Naive thymus-derived CD8-positive, alpha-beta T cell (primary cell): Measurements from ENCODE around the gene MAP3K1. TPM values are rescaled to one million over a fixed set of nuclear protein-coding genes. Genes with fewer than 3 reads are reported as not detected.

Source experiments
- ATAC-seq, 2 donors: fragments of 150-1000 bp; cut with Tn5 transposase in 1 of 2; sonication (Bioruptor Pico), chemical (Tn5 transposase) in 1 of 2; 1 replicate in 1 of 2; 2 replicates in 1 of 2; pipeline ENCODE4 v1.10.0; 2021; ENCODE audit warnings: mild to moderate bottlenecking in 2 of 2, moderate library complexity in 2 of 2
- POLR2A ChIA-PET: fragments of 350-600 bp; sonication (Branson Sonifier 250); formaldehyde crosslinking; loops from one replicate; lab custom pipeline; 2021; ENCODE audit warnings: antibody characterized with exemption; lab: Charles Lee
- DNase-seq, 10 donors: peaks; one replicate each; pipeline versions ENCODE4 v3.0.0 to v3.0.0-alpha.2; 2020 to 2022
- H3K27ac Mint-ChIP-seq, 10 donors: one replicate each; pipeline ENCODE4 v1.8.0; 2020 to 2022; ENCODE audit warnings: mild to moderate bottlenecking in 10 of 10, mixed read lengths in 10 of 10, moderate library complexity in 4 of 10, inconsistent platforms in 1 of 10
- H3K27me3 Mint-ChIP-seq, 5 donors: one replicate each; pipeline ENCODE4 v1.8.0; 2021 to 2022; ENCODE audit warnings: mixed read lengths in 5 of 5
- H3K36me3 Mint-ChIP-seq, 3 donors: one replicate each; pipeline ENCODE4 v1.8.0; 2020 to 2022; ENCODE audit warnings: mixed read lengths in 3 of 3, mild to moderate bottlenecking in 2 of 3, inconsistent platforms in 1 of 3
- H3K4me1 Mint-ChIP-seq, 4 donors: one replicate each; pipeline ENCODE4 v1.8.0; 2021 to 2022; ENCODE audit warnings: mixed read lengths in 4 of 4
- H3K4me3 Mint-ChIP-seq, 10 donors: one replicate each; pipeline ENCODE4 v1.8.0; 2020 to 2022; ENCODE audit warnings: mild to moderate bottlenecking in 10 of 10, mixed read lengths in 10 of 10, moderate library complexity in 6 of 10, inconsistent platforms in 1 of 10
- H3K9me3 Mint-ChIP-seq, 9 donors: one replicate each; pipeline ENCODE4 v1.8.0; 2020 to 2022; ENCODE audit warnings: mixed read lengths in 9 of 9, mild to moderate bottlenecking in 3 of 9, inconsistent platforms in 1 of 9, moderate library complexity in 1 of 9
- polyA plus RNA-seq, 3 donors: library from polyadenylated mRNA; unstranded; fragments of 300-500 nt; fragmentation: Illumina TruSeq; gene quantifications; one replicate each; pipeline ENCODE4 v1.2.3, GENCODE V29; 2021
- total RNA-seq, 8 experiments: library from RNA in 2 of 8; stranded (reverse) in 2 of 8; gene quantifications; one replicate each; pipeline ENCODE4 v1.2.3 and lab custom pipeline; 2021 to 2026

MAP3K1 gene
- total and polyA plus RNA-seq, 5 experiments from 2014 or later: 15.3 to 38.0 (median 20.3) TPM

DNA sequence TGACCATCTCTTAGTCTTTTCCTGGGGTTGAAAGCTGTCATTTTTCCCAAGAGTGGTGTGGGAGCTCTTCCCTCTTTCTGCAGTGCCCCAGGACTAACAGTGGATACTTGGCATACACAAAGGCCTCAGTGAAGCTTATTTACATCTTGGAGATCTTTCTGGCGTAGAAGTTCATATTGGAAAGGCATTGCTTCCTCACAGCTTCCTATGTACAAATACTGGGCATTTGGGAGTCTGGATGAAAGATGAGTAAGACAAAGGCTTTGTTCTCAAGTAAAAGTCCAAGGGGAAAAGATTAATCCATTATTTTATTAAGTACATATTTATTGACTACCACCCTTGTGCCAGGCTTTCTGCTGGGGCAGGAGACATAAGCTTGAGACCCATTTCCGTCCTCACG lies 22.0 kb downstream of the MAP3K1 start:
- Mint-ChIP-seq H3K4me1 (peaks cover 39 to 93% (median 79%) of the 10 kb centered on the region in 4 donors), H3K27ac (peak overlapping the region in 9 of 10 donors; percentile 11 to 74 (median 63)), H3K27me3 (no peaks in the 10 kb centered on the region), H3K4me3 (no peak overlapping the region), H3K36me3 (no peaks in the 10 kb centered on the region), H3K9me3 (no peaks in the 10 kb centered on the region)
- ATAC-seq: no peak
- no peak for DNase-seq
- POLR2A ChIA-PET: interaction anchor here (0.5 to 2.3 kb wide), 2 partner anchors 144 to 566 kb away, joined by 4 to 15 read pairs; no protein-coding TSS in a partner anchor

DNA sequence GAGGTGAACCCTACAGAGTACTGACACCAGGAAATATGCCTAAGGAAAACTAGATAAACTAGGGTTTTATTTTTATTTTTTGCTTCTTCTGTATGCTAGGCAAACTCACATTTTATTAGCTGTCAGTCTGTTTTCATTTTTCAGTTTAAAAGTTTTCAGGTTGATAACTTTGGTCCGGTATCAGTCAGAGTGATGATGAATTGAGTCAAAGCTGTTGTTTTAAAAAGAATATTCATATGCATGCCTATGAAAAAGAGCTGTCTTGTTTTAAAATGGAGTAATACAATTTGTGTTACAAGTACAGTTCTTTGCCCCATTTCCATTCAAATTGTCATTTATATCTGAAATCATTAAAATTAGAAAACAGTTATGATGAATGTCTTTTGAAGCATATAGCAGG lies 22.6 kb downstream of the MAP3K1 start:
- Mint-ChIP-seq H3K9me3 (no peaks in the 10 kb centered on the region), H3K36me3 (no peaks in the 10 kb centered on the region), H3K4me1 (peaks cover 41 to 93% (median 81%) of the 10 kb centered on the region in 4 donors), H3K27me3 (no peaks in the 10 kb centered on the region), H3K4me3 (peak overlapping the region in 1 of 10 donors; percentile 38), H3K27ac (peak overlapping the region in 7 of 10 donors; percentile 13 to 74 (median 63))
- no peak for ATAC-seq
- POLR2A ChIA-PET: interaction anchor here (0.5 to 2.3 kb wide), 3 partner anchors 145 to 567 kb away, joined by 3 to 15 read pairs (median 4); no protein-coding TSS in a partner anchor
- no peak for DNase-seq

DNA sequence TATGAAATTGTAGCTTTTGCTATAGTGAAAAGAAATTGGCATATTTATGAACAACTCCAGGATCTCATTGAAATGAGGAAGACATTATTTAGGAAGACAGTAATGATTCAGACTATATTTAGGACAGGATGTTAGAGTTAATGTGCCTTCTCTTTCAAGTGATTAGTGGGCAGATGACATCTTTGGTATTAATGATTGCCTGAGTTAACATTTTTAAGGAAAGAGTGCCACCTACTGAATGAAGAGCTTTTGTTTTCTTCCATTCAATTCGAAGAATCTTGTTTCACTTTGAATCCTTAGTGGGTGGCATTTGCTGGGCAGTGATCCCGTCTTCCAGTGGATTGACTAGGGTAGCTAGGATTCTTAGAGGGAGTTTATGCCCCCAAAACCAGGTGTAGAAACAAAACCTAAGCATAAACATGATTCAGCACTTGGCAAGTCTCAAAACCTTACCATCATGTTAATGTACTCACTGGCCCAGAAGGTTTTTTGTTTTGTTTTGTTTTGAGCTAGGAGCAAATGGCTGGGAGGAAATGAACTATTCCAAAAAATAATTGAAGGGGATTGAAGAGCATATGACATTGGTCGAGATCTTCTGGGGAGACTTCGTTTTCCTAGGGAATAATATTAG lies 23.2 kb downstream of the MAP3K1 start:
- H3K27me3 Mint-ChIP-seq: no peaks in the 10 kb centered on the region
- peak overlapping the region in 6 of 10 donors; percentile 13 to 49 (median 40) for H3K4me3 Mint-ChIP-seq
- no peaks in the 10 kb centered on the region for H3K36me3 Mint-ChIP-seq
- peaks cover 39 to 94% (median 80%) of the 10 kb centered on the region in 4 donors for H3K4me1 Mint-ChIP-seq
- H3K9me3 Mint-ChIP-seq: no peaks in the 10 kb centered on the region
- ATAC-seq (peak; percentile 53 to 70), DNase-seq (peak in 3 of 10 donors; percentile 46 to 52 (median 48))
- POLR2A ChIA-PET: interaction anchor here (1.0 to 2.3 kb wide), 2 partner anchors 249 to 568 kb away, joined by 3 to 15 read pairs; no protein-coding TSS in a partner anchor
- H3K27ac Mint-ChIP-seq: peak overlapping the region; percentile 26 to 82 (median 72)

DNA sequence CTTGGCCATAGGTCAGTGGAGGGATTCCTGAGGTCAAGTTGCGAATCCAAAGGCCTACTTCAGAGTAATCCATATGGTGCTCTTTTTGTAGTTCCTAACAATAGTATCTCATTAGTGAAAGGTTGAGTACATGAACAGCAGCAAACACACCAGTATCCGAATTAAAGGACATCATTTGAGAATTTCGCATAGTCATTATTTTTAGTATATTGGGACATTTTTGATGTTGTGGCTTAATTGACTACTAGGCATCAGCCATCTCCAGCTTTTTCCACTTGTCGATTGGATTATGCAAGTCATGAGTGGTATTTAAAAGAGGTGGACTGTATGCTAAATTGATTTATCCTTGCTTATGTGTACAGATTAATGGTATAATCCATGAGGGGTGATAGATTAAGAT lies 23.7 kb downstream of the MAP3K1 start:
- Mint-ChIP-seq H3K4me3 (peak overlapping the region in 2 of 10 donors; percentile 13 to 43), H3K27me3 (no peaks in the 10 kb centered on the region), H3K36me3 (peaks cover 0 to 3% (median 0%) of the 10 kb centered on the region in 3 donors), H3K27ac (peak overlapping the region in 7 of 10 donors; percentile 26 to 74 (median 57)), H3K9me3 (no peaks in the 10 kb centered on the region), H3K4me1 (peaks cover 41 to 94% (median 79%) of the 10 kb centered on the region in 4 donors)
- no peak for ATAC-seq
- no peak for DNase-seq
- POLR2A ChIA-PET: interaction anchor here (2.3 kb wide), 1 partner anchor 568 kb away, joined by 15 read pairs; no protein-coding TSS in a partner anchor

DNA sequence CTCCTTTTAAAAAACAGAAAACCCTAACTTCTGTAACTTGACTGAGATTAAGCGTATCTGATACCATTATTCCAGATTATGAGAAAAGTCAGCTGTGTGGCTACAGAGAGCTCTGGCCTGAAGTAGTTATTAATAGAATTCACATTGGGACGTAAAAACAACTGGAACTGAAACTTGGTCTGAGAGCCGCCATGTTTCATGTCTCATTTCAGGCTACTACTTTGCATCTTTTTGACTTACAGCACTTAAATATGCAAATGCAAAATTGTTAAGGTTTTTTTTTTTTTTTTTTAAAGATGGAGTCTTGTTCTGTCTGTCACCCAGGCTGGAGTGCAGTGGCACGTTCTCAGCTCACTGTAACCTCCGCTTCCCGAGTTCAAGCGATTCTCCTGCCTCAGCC lies 25.2 kb downstream of the MAP3K1 start:
- Mint-ChIP-seq H3K27ac (peak overlapping the region in 1 of 10 donors; percentile 72), H3K9me3 (no peaks in the 10 kb centered on the region), H3K27me3 (no peaks in the 10 kb centered on the region), H3K4me3 (peak overlapping the region in 2 of 10 donors; percentile 25 to 40), H3K36me3 (peaks cover 0 to 6% (median 0%) of the 10 kb centered on the region in 3 donors), H3K4me1 (peaks cover 32 to 96% (median 79%) of the 10 kb centered on the region in 4 donors)
- POLR2A ChIA-PET: no interaction called here
- no peak for DNase-seq
- ATAC-seq: no peak

DNA sequence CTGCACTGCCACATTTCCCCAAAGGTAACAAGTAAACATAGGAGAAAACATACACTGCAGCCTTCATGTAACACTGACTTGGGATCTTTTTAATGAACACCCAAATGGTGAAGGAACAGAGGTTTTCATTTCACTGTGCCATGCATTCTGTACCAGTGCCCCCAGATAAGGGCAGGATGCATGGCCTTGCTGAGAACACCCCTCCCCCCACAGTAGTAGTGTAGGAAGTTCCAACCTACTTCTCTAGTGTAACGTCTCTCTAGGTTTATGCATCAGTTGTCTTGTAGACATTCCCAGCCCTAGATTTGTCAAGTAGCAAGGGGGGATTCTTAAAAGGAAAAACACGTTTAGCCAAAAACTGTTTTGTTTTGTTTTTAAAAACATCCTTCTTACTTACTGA lies 29.9 kb downstream of the MAP3K1 start:
- Mint-ChIP-seq H3K9me3 (no peaks in the 10 kb centered on the region), H3K4me1 (peaks cover 26 to 96% (median 84%) of the 10 kb centered on the region in 4 donors), H3K4me3 (peak overlapping the region in 5 of 10 donors; percentile 18 to 26 (median 23)), H3K27ac (peak overlapping the region in 2 of 10 donors; percentile 15 to 61), H3K36me3 (peaks cover 0 to 10% (median 0%) of the 10 kb centered on the region in 3 donors), H3K27me3 (no peaks in the 10 kb centered on the region)
- POLR2A ChIA-PET: no interaction called here
- peak; percentile 52 to 62 for ATAC-seq
- peak in 1 of 10 donors; percentile 11 for DNase-seq

DNA sequence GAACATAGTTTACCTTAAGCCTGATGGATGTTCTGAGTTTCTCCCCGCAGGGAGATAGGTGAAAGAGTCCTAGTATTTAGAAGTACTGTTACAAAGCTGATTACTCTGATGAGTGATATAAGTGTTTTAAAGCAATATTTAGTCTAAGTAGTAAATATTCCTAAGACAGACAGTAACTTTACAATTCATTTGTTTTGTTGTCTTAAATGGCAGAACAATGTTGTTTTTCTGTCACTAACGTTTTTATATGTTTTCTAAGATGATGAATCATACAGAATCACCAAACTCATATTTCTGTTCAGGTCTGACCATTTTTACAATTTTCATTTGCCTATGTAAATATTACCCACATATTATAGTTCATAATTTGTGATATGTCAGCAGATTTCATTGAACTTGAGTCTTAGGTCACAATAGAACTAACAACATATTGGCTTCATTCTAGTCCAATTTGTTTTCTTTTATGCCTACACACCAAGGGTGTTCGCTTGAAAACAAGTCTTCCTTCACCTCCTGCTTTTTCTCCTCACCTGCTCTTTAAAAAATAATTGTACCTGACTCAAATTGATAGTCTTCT lies 30.6 kb downstream of the MAP3K1 start:
- Mint-ChIP-seq H3K4me3 (peak overlapping the region in 3 of 10 donors; percentile 1 to 20 (median 18)), H3K36me3 (peaks cover 0 to 10% (median 0%) of the 10 kb centered on the region in 3 donors), H3K27me3 (no peaks in the 10 kb centered on the region), H3K4me1 (peaks cover 26 to 96% (median 83%) of the 10 kb centered on the region in 4 donors), H3K27ac (peak overlapping the region in 1 of 10 donors; percentile 61), H3K9me3 (no peaks in the 10 kb centered on the region)
- ATAC-seq (no peak), DNase-seq (no peak)
- POLR2A ChIA-PET: no interaction called here

DNA sequence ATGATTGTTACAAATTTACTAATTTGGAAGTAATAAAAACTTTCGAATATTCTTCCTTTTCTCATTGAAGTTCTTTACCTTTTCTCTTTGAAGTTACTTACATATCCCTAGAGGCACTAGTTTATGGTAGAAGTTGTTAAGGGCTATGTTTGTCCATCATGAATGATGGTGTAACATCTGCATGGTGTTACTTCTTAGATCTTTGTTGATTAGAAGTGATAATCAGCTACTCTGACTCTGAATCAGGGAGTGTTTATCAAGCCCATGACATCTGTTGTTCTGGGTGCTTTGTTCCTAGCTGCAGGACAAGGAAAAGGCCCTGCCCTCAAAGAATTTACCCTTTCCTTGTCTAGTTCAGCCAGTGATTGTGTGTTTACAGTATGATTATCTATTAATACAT lies 32.9 kb downstream of the MAP3K1 start:
- H3K4me1 Mint-ChIP-seq: peaks cover 27 to 95% (median 84%) of the 10 kb centered on the region in 4 donors
- H3K4me3 Mint-ChIP-seq: peak overlapping the region in 4 of 10 donors; percentile 15 to 42 (median 26)
- POLR2A ChIA-PET: no interaction called here
- no peaks in the 10 kb centered on the region for H3K27me3 Mint-ChIP-seq
- peak overlapping the region in 1 of 10 donors; percentile 64 for H3K27ac Mint-ChIP-seq
- DNase-seq: no peak
- H3K9me3 Mint-ChIP-seq: no peaks in the 10 kb centered on the region
- peaks cover 0 to 10% (median 0%) of the 10 kb centered on the region in 3 donors for H3K36me3 Mint-ChIP-seq
- no peak for ATAC-seq

DNA sequence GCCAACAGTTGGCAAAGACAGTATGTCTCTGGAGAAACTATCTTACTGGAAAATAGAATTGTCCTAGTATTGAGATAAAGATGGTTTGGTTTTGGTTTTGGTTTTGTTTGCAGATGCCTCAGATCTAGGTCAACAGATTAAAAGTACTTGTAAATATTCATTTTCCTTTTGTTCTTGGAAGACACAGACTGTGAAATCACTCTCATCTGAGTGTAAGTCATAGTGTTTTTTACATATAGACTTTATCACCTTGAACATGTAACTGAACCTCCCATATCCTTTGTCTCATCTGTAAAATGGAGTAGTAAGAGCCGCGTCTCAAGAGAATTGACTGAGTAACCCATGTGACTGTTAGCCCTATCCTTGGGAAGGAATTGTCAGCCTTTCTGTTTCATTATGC lies 34.3 kb downstream of the MAP3K1 start:
- Mint-ChIP-seq H3K36me3 (peaks cover 0 to 4% (median 0%) of the 10 kb centered on the region in 3 donors), H3K27me3 (no peaks in the 10 kb centered on the region), H3K4me3 (peak overlapping the region in 5 of 10 donors; percentile 11 to 46 (median 24)), H3K9me3 (no peaks in the 10 kb centered on the region), H3K4me1 (peaks cover 32 to 94% (median 84%) of the 10 kb centered on the region in 4 donors), H3K27ac (peak overlapping the region in 4 of 10 donors; percentile 8 to 76 (median 61))
- no peak for DNase-seq
- ATAC-seq: peak in 1 of 2 donors; percentile 20
- POLR2A ChIA-PET: no interaction called here

DNA sequence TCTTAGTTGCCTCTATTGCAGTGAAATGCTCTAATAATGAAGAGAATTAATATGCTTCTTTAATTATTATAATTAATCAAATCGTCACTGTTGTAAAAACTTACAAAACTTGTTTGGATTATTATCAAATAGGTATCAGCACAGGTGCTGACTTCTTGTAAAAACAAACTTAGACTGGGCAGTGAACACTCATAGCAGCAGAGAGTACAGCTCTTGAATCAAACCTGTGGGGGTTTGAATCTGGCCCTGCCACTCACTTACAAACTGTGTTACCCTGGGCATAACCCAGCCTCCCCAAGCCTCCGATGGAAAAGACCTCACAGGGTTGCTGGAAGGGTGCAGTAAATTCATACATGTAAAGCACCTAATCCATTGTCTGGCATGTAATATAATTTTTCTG lies 35.1 kb downstream of the MAP3K1 start:
- ATAC-seq: no peak
- H3K4me3 Mint-ChIP-seq: no peak overlapping the region
- H3K27me3 Mint-ChIP-seq: no peaks in the 10 kb centered on the region
- H3K4me1 Mint-ChIP-seq: peaks cover 37 to 94% (median 84%) of the 10 kb centered on the region in 4 donors
- POLR2A ChIA-PET: no interaction called here
- H3K36me3 Mint-ChIP-seq: peaks cover 0 to 3% (median 0%) of the 10 kb centered on the region in 3 donors
- H3K27ac Mint-ChIP-seq: peak overlapping the region in 1 of 10 donors; percentile 64
- H3K9me3 Mint-ChIP-seq: no peaks in the 10 kb centered on the region
- DNase-seq: no peak

DNA sequence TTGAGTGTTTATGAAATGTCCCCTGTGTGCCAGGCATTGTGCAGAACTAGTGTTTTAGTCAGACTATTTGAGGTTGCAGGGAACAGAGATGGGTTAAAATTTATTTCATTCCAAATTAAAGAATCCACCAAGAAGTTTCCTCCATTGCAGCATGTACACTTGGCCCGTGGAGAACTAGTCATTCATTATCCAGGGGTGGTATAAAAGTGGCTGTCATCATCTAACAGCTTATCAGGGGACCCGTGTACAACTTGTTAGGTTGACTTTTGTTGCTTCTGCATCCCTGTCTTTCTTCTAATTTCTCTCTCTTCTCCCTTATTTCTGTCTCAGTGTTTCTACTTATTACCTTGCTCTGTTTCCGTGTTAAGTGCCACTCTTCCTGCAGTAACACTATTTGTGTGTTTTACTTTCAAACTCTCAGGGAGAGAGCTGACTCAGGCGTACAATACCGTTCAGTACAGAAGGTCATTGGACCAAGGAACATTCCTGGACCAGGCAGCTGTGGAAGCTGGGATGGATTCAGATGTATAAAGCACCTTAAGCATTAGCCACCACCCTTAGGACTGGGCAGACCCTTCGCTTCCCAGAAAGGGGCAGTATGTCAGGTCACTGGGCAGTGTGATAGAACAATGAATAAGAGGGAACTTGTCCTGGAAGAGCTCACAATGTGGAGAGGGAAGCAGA lies 36.1 kb downstream of the MAP3K1 start:
- Mint-ChIP-seq H3K4me3 (peak overlapping the region in 9 of 10 donors; percentile 9 to 71 (median 53)), H3K9me3 (no peaks in the 10 kb centered on the region), H3K27ac (peak overlapping the region in 7 of 10 donors; percentile 2 to 84 (median 15)), H3K4me1 (peaks cover 31 to 94% (median 80%) of the 10 kb centered on the region in 4 donors), H3K27me3 (no peaks in the 10 kb centered on the region), H3K36me3 (peaks cover 0 to 4% (median 0%) of the 10 kb centered on the region in 3 donors)
- DNase-seq (no peak), ATAC-seq (no peak)
- POLR2A ChIA-PET: no interaction called here
